Fibroblast of mammary gland (primary cell): ENCODE results near the gene CEP85.
"Not testable (repeated sequence)": the region's sequence is repeated elsewhere in the genome, so short reads cannot be mapped to it uniquely, and the experiment has no call there.

Experiments
- DNase-seq: peaks from one replicate; pipeline ENCODE4 v3.0.0-alpha.2; 2010; ENCODE audit warnings: low read depth
- H3K4me3 ChIP-seq: 2 replicates; pipeline ENCODE4 v1.5.1; 2011; ENCODE audit warnings: low read depth, mild to moderate bottlenecking, low read length, moderate library complexity; ENCODE audit not compliant: control insufficient read depth
- TF ChIP-seq, protein P1 (sequence below): conservative IDR thresholded peaks from 2 replicates; pipeline ENCODE4 v1.5.1; 2011; ENCODE audit warnings: low read depth, low read length, inconsistent platforms; ENCODE audit not compliant: control insufficient read depth, insufficient read depth

CEP85 gene

DNA sequence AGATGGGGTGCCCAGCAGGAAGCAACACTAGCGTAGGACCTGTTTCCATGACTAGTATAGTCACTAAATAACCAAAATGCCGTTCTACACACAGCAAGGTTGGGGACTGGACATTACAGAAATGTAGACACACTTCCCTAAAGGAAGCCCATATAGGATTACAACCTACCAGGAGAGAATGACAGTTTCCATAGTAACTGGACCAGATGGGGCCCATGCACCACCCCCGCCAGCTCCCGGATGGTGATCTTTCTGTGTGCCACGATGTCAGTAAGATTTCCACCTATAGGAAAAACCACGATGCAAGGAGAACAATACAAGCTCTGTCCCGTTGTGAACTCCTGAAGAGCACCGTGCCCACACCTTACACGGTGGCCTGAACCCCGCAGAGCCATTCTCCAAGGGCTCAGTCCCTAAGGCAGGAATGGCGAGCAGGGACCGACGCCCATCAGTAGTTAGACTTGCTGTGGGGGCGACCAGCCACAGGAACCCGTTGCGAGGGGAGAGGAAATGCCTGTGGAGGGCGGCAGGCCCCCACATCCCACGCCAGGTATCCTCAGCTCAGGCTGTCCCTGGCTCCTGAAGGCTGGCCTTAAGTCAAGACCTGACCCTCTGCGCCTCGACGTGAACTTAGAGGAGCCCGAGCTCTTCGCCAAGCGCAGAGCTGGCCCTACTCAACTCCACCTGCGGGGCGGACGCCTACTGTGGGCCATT, 13.6 kb upstream of the CEP85 start:
- no peak for DNase-seq
- H3K4me3 ChIP-seq = no peak overlapping the region
- TF ChIP-seq, protein P1, sequence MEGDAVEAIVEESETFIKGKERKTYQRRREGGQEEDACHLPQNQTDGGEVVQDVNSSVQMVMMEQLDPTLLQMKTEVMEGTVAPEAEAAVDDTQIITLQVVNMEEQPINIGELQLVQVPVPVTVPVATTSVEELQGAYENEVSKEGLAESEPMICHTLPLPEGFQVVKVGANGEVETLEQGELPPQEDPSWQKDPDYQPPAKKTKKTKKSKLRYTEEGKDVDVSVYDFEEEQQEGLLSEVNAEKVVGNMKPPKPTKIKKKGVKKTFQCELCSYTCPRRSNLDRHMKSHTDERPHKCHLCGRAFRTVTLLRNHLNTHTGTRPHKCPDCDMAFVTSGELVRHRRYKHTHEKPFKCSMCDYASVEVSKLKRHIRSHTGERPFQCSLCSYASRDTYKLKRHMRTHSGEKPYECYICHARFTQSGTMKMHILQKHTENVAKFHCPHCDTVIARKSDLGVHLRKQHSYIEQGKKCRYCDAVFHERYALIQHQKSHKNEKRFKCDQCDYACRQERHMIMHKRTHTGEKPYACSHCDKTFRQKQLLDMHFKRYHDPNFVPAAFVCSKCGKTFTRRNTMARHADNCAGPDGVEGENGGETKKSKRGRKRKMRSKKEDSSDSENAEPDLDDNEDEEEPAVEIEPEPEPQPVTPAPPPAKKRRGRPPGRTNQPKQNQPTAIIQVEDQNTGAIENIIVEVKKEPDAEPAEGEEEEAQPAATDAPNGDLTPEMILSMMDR = no peak

DNA sequence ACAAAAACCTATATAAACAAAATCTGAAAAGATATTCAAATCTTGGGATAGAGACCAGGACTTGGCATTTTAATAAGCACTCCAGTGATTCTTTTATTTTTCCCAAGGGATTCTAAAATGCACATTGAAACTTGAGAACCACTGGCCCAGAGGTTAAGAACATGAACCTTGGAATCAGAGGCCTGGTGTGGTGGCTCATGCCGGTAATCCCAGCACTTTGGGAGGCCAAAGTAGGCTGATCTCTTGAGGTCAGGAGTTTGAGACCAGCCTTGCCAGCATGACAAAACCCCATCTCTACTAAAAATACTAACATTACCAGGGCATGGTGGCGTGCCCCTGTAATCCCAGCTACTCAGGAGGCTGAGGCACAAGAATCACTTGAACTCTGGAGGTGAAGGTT, 12.9 kb upstream of the CEP85 start:
- TF ChIP-seq, protein P1 = no peak
- no peak overlapping the region for H3K4me3 ChIP-seq

GRCh38 chr1:26224606-26225005, 9.4 kb upstream of the CEP85 start:
- DNase-seq = no peak
- H3K4me3 ChIP-seq = no peak overlapping the region
- TF ChIP-seq, protein P1 = no peak

More for the DNA sequence above, 12.9 kb upstream of the CEP85 start:
- peak; percentile 23 for DNase-seq

- H3K4me3 ChIP-seq = peak overlapping the region; percentile 37
Observed at GRCh38 chr1:26225033-26225831, 8.8 kb upstream of the CEP85 start.

GRCh38 chr1:26230682-26231081, 3.3 kb upstream of the CEP85 start:
- DNase-seq, H3K4me3 ChIP-seq: not testable (repeated sequence)

More at GRCh38 chr1:26225033-26225831, 8.8 kb upstream of the CEP85 start:
- TF ChIP-seq, protein P1 = no peak
- peak; percentile 8 for DNase-seq

- TF ChIP-seq, protein P1 = peak; percentile 20
- peak overlapping the region; percentile 95 for H3K4me3 ChIP-seq
- DNase-seq = peak; percentile 38
Observed at GRCh38 chr1:26234644-26235370, 807 bp downstream of the CEP85 start.
